GM19438 (cell line): ENCODE data around the gene HIRA.
"Not testable (repeated sequence)": the region's sequence is repeated elsewhere in the genome, so short reads cannot be mapped to it uniquely, and the experiment has no call there.

Source experiments
- ATAC-seq: cut with Tn5 transposase; IDR thresholded peaks from one replicate; pipeline ENCODE4 v1.9.1; 2021; ENCODE audit warnings: low read depth; ENCODE audit not compliant: unreplicated experiment

The HIRA gene

GRCh38 chr22:19337137-19337536 is 94.4 kb downstream of the HIRA start:
- ATAC-seq = no peak

DNA sequence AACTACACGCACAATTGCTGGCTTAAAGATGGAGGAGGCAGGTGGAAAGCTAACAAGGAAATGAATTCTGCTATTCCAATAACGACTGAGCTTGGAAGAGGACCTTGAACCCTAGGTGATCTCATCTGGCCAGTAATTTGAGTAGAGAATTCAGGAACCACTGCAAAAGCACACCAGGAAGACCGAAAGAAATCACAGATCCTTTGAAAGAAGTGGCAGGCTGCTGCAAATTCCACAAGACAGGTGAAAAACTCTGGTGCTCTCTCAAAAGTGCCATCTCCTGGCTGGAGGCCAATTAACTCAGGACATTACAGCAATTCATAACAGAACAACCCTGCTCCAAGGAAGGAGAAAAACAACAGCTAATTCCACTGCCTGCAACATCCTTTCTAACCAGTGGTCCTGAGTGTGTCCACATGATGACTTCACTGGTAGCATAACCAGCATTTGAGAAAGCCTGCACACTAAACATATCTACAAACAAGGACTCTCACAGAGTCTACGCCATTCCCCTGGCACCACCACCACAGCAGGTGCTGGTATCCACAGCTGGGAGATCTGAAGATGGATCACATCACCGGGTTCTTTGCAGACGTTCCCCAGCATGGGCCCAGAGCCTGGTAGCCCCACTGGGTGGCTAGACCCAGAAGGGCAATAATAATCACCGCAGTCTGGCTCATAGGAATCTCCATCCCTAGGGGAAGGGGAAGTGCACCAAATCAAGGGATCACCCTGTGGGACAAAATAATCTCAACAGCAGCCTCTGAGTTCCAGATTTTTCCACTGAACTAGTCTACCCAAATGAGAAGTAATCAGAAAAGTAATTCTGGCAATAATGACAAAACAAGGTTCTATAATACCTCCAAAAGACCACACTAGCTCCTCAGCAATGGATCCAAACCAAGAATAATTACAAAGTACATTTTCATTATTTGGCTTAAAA is 95.1 kb downstream of the HIRA start:
- no peak for ATAC-seq

GRCh38 chr22:19331975-19332374 is 99.6 kb downstream of the HIRA start:
- no peak for ATAC-seq

GRCh38 chr22:19331474-19331873 is 100.1 kb downstream of the HIRA start:
- no peak for ATAC-seq

DNA sequence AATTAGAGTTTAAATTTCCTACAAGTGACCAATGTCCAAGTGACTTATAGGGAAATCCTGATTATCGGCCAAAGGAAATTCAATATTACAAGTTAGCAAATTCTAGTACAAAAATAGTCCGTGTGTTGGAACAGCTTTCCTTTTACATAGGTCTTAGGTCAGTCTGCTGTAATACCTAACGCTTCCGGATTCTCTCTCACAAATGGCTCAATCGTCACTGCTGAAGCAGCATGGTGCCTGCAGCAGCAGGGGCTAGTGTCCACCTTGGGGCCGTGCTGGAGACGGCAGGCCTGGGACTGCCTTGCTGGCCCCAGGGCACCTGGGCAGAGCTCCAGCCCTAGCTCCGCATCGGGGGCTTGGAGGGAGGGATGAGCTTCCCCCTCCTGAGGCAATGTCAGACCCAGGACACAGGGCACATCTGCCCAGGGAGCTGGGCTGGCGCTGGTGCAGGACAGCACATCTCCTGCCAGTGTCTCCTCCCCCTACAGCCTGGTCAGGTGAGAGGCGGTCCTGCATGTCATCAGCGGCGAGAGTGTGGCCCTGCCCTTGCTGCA is 100.6 kb downstream of the HIRA start:
- no peak for ATAC-seq

GRCh38 chr22:19330205-19330604 is 101.3 kb downstream of the HIRA start:
- not testable (repeated sequence) for ATAC-seq

DNA sequence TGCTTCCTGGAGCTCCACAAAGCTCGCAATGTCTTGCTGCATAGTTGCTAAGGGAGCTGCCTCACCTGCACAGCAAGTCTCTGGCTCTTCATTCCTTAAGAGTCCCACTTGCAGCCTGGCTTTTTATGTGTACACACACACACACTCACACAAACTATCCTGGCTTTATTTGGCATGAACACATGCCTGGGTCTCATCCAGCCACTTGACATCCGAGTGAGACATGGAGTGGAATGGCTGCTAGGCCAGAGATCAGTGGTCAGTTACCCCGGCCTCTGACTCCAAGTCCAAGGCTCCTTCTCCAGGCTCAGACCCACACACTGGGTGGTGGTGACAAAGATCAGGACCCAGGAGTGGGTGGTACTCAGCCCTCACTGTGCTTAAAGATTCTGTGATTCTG is 102.1 kb downstream of the HIRA start:
- ATAC-seq = no peak

DNA sequence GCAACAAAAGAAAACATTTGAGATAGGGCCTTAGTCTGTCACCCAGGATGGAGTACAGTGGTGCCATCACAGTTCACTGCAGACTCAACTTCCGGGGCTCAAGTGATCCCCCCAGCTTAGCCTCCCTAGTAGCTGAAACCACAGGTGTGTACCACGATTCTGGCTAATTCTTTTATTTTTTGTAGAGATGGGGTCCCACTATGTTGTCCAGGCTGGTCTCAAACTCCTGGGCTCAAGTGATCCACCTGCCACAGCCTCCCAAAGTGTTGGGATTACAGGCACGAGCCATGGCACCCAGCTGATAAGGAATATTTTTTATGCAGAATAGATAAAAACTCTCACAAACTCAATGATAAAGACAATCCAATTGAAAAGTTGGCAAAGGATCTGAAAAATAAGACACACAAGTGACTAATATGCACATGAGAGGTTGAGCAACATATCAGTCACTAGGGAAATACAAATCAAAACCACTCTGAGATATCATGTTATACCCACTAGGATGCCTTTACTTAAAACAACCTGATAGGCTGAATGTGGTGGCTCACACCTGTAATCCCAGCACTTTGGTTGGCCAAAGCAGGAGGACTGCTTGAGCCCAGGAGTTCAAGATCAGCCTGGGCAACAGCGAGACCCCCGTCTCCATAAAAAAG is 106.1 kb downstream of the HIRA start:
- no peak for ATAC-seq

DNA sequence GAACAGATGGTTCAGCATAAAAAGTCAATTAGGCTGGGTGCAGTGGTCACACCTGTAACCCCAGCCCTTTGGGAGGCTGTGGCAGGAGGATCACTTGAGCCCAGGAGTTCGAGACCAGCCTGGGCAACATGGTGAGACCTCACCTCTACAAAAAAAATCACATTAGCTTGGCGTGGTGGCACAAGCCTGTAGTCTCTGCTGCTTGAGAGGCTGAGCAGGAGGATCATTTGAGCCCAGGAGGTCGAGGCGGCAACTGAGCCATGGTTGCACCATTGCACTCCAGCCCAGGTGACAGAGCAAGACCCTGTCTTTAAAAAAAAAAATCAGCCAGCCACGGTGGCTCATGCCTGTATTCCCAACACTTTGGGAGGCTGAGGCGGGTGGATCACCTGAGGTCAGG is 108.1 kb downstream of the HIRA start:
- ATAC-seq = not testable (repeated sequence)

DNA sequence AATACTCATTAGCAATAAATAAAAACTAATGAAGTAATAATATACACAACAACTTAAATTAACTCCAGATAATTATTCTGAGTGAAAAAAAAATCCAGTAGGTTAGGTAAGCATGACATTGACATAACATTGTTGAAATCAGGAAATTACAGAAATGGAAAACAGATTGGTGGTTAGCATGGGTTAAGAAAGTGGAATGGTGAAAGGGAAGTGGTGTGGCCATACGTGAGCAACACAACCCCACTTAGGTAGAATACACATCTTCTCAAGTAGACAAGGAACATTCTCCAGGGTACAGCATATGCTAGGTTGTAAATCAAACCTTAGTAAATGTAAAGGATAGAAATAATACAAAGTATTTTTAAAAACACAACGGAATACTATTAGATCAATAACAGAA is 109.8 kb downstream of the HIRA start:
- no peak for ATAC-seq

GRCh38 chr22:19320136-19320535 is 111.4 kb downstream of the HIRA start:
- not testable (repeated sequence) for ATAC-seq

GRCh38 chr22:19319281-19319680 is 112.3 kb downstream of the HIRA start:
- ATAC-seq = no peak

DNA sequence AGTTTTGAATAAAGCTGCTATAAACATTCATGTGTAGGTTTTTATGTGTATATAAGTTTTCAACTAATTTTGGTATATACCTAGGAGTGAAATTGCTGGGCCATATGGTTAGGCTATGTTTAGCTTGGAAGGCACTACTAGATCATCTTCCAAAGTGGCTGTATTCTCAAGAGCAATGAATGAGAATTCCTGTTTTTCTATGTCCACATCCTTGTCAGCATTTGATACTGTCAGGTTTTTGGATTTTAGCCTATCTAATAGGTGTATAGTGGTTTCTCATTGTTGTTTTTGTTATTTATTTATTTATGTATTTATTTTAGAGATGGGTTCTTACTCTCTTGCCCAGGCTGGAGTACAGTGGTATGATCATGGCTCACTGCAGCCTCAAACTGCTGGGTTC is 113.7 kb downstream of the HIRA start:
- ATAC-seq = no peak

DNA sequence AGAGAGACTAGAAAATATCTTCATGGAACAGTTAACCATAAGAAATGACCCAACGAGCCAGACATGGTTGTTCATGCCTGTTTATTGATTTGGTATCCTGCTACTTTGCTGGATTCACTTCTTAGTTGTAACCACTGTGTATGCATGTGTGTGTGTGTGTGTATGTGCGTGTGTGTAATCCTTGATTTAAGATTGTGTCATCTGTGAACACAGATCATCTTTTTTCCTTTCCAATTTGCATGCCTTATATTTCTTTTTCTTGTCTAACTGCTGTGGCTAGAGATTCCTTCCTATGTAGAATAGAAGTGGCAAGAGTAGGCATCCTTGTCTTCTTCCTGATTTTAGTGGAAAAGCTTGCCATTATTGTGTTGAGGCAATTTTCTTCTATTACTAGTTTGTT is 123.7 kb downstream of the HIRA start:
- ATAC-seq = no peak

DNA sequence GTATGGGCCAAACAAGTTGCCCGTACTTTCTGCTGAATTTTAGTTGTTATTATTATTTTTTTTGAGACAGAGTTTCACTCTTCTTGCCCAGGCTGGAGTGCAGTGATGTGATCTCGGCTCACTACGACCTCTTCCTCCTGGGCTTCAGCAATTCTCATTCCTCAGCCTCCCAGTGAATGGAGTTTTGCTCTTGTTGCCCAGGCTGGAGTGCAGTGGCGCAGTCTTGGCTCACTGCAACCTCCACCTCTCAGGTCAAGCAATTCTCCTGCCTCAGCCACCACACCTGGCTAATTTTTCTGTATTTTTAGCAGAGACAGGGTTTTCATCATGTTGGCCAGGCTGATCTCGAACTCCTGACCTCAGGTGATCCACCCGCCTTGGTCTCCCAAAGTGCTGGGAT is 125.0 kb downstream of the HIRA start:
- not testable (repeated sequence) for ATAC-seq

- ATAC-seq = no peak
These were observed 127.0 kb downstream of the HIRA start for GRCh38 chr22:19304547-19304946.

GRCh38 chr22:19303785-19304184 is 127.7 kb downstream of the HIRA start:
- ATAC-seq = no peak

- ATAC-seq = no peak
These were observed 135.8 kb downstream of the HIRA start for GRCh38 chr22:19295733-19296132.

DNA sequence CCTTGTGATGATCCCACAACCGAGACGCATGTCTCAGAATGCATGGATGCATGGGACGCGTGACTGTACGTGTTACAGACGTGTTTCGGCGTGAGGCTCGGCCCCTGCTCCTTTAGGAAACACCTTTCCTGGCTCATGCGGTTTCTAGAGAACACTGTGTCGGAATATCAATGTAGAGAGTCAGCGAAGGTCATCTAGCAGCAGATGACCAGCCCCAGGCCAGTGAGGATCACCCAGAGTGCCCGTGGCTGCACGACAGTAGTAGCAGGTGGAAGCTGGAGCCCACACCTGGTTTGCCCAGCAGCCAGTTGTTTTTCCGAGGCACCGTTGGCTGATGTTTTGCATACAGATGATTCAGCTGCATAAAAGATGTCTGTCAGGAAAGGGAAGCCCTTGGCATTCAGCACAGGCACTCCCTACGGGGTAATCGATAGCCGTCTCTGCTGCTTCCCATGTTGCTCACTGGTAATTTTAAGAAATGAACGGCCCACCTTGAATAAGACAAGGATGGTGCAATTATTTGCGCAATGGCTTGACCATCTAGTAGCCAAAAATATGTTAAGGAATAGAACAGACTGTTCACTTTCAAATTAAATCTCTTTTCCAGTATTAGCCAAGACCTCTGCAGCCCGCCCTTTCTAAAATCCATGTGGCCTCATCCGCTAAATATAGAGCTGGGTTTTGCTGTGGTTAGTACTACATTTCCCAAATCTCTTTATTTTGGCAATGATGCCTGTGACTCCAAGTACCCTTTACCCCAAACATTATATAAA is 138.9 kb downstream of the HIRA start:
- ATAC-seq = no peak

- ATAC-seq = no peak
These were observed 139.7 kb downstream of the HIRA start, which contains the start of gene CLTCL1 for GRCh38 chr22:19291580-19292457. Gene CLTCL1 (minus strand): TSS chr22:19291719. CDS start chr22:19291641, 78 bp downstream.
